ENCODE measurements around the gene C3orf33. TPM values are rescaled to one million over a fixed set of nuclear protein-coding genes. Genes with fewer than 3 reads are reported as not detected.

The C3orf33 gene
- total RNA-seq, 2 donors from 2014 or later: 1.7 to 3.3 TPM

GRCh38 chr3:155748611-155749365 is 57.3 kb downstream of the C3orf33 start:
- Mint-ChIP-seq H3K9me3 (no peaks in the 10 kb centered on the region), H3K27ac (no peak overlapping the region), H3K36me3 (peaks cover 0 to 5% of the 10 kb centered on the region in 2 donors)
- ATAC-seq (no peak), DNase-seq (ENCODE audit: low spot score in 2 of 2) (no peak)

- no peak for DNase-seq (ENCODE audit: low spot score in 2 of 2)
- no peak for ATAC-seq
- Mint-ChIP-seq H3K36me3 (peaks cover 0 to 5% of the 10 kb centered on the region in 2 donors), H3K27ac (no peak overlapping the region), H3K9me3 (no peaks in the 10 kb centered on the region)
Measured at GRCh38 chr3:155747946-155748290, 58.2 kb downstream of the C3orf33 start.

- no peak for ATAC-seq
Measured at GRCh38 chr3:155747286-155747945, 58.7 kb downstream of the C3orf33 start.

GRCh38 chr3:155746703-155747102 is 59.4 kb downstream of the C3orf33 start:
- DNase-seq (ENCODE audit: low spot score in 2 of 2) (no peak), ATAC-seq (no peak)
- Mint-ChIP-seq H3K36me3 (peaks cover 0 to 5% of the 10 kb centered on the region in 2 donors), H3K9me3 (no peaks in the 10 kb centered on the region), H3K27ac (no peak overlapping the region)

More at GRCh38 chr3:155747286-155747945, 58.7 kb downstream of the C3orf33 start:
- Mint-ChIP-seq H3K9me3 (no peaks in the 10 kb centered on the region), H3K36me3 (peaks cover 0 to 5% of the 10 kb centered on the region in 2 donors), H3K27ac (no peak overlapping the region)
- DNase-seq (ENCODE audit: low spot score in 2 of 2): no peak

GRCh38 chr3:155745795-155746550 is 60.1 kb downstream of the C3orf33 start:
- peaks cover 0 to 5% of the 10 kb centered on the region in 2 donors for H3K36me3 Mint-ChIP-seq

GRCh38 chr3:155744626-155745324 is 61.3 kb downstream of the C3orf33 start, which contains the start of gene PLCH1:
PLCH1 (minus strand) TSS chr3:155745071; CDS start chr3:155704224, 40,847 bp downstream.
- no peaks in the 10 kb centered on the region for H3K9me3 Mint-ChIP-seq
- peak; percentile 60 to 73 for ATAC-seq
- peaks cover 0 to 5% of the 10 kb centered on the region in 2 donors for H3K36me3 Mint-ChIP-seq
- H3K27ac Mint-ChIP-seq: peak within 1 kb of the TSS in 1 of 2 donors; percentile 70
- DNase-seq (ENCODE audit: low spot score in 2 of 2): peak in 1 of 2 donors; percentile 28

More at GRCh38 chr3:155745795-155746550, 60.1 kb downstream of the C3orf33 start:
- ATAC-seq (no peak), DNase-seq (ENCODE audit: low spot score in 2 of 2) (no peak)
- Mint-ChIP-seq H3K27ac (no peak overlapping the region), H3K9me3 (no peaks in the 10 kb centered on the region)

- Mint-ChIP-seq H3K36me3 (peaks cover 0 to 5% of the 10 kb centered on the region in 2 donors), H3K27ac (peak overlapping the region in 1 of 2 donors; percentile 70), H3K9me3 (no peaks in the 10 kb centered on the region)
- DNase-seq (ENCODE audit: low spot score in 2 of 2) (peak in 1 of 2 donors; percentile 64), ATAC-seq (peak; percentile 51 to 77)
Measured at GRCh38 chr3:155744010-155744625, 62.0 kb downstream of the C3orf33 start.

GRCh38 chr3:155743606-155744005 is 62.5 kb downstream of the C3orf33 start:
- Mint-ChIP-seq H3K36me3 (peaks cover 0 to 5% of the 10 kb centered on the region in 2 donors), H3K9me3 (no peaks in the 10 kb centered on the region), H3K27ac (peak overlapping the region in 1 of 2 donors; percentile 70)
- no peak for ATAC-seq
- no peak for DNase-seq (ENCODE audit: low spot score in 2 of 2)

GRCh38 chr3:155742349-155742965 is 63.6 kb downstream of the C3orf33 start:
- no peak overlapping the region for H3K27ac Mint-ChIP-seq

GRCh38 chr3:155741603-155742002 is 64.5 kb downstream of the C3orf33 start:
- DNase-seq (ENCODE audit: low spot score in 2 of 2) (no peak), ATAC-seq (no peak)
- Mint-ChIP-seq H3K9me3 (no peaks in the 10 kb centered on the region), H3K27ac (no peak overlapping the region), H3K36me3 (peaks cover 0 to 5% of the 10 kb centered on the region in 2 donors)

More at GRCh38 chr3:155742349-155742965, 63.6 kb downstream of the C3orf33 start:
- Mint-ChIP-seq H3K9me3 (no peaks in the 10 kb centered on the region), H3K36me3 (peaks cover 0 to 5% of the 10 kb centered on the region in 2 donors)
- DNase-seq (ENCODE audit: low spot score in 2 of 2) (no peak), ATAC-seq (no peak)

GRCh38 chr3:155741101-155741500 is 65.0 kb downstream of the C3orf33 start:
- DNase-seq (ENCODE audit: low spot score in 2 of 2) (no peak), ATAC-seq (no peak)
- Mint-ChIP-seq H3K27ac (no peak overlapping the region), H3K9me3 (no peaks in the 10 kb centered on the region), H3K36me3 (peaks cover 0 to 5% of the 10 kb centered on the region in 2 donors)

GRCh38 chr3:155739154-155739553 is 66.9 kb downstream of the C3orf33 start:
- no peak for DNase-seq (ENCODE audit: low spot score in 2 of 2)

GRCh38 chr3:155738580-155739076 is 67.5 kb downstream of the C3orf33 start:
- no peak for ATAC-seq
- no peaks in the 10 kb centered on the region for H3K36me3 Mint-ChIP-seq
- H3K27ac Mint-ChIP-seq: no peak overlapping the region
- H3K9me3 Mint-ChIP-seq: no peaks in the 10 kb centered on the region
- DNase-seq (ENCODE audit: low spot score in 2 of 2): no peak

More at GRCh38 chr3:155739154-155739553, 66.9 kb downstream of the C3orf33 start:
- Mint-ChIP-seq H3K9me3 (no peaks in the 10 kb centered on the region), H3K27ac (no peak overlapping the region), H3K36me3 (no peaks in the 10 kb centered on the region)
- no peak for ATAC-seq

- ATAC-seq: no peak
- Mint-ChIP-seq H3K27ac (no peak overlapping the region), H3K9me3 (no peaks in the 10 kb centered on the region), H3K36me3 (no peaks in the 10 kb centered on the region)
- DNase-seq (ENCODE audit: low spot score in 2 of 2): no peak
Measured at GRCh38 chr3:155737844-155738460, 68.1 kb downstream of the C3orf33 start.

- Mint-ChIP-seq H3K27ac (no peak overlapping the region), H3K36me3 (peaks cover 0 to 3% of the 10 kb centered on the region in 2 donors), H3K9me3 (no peaks in the 10 kb centered on the region)
- no peak for DNase-seq (ENCODE audit: low spot score in 2 of 2)
- no peak for ATAC-seq
Measured at GRCh38 chr3:155736381-155736780, 69.7 kb downstream of the C3orf33 start.

Data from activated naive CD4-positive, alpha-beta T cell treated with anti-CD3 and anti-CD28 coated beads, Interleukin-2, amount 50 U/mL, for 72 hours (primary cell).